ENCODE data around the gene EPB41L4B.

EPB41L4B gene

DNA sequence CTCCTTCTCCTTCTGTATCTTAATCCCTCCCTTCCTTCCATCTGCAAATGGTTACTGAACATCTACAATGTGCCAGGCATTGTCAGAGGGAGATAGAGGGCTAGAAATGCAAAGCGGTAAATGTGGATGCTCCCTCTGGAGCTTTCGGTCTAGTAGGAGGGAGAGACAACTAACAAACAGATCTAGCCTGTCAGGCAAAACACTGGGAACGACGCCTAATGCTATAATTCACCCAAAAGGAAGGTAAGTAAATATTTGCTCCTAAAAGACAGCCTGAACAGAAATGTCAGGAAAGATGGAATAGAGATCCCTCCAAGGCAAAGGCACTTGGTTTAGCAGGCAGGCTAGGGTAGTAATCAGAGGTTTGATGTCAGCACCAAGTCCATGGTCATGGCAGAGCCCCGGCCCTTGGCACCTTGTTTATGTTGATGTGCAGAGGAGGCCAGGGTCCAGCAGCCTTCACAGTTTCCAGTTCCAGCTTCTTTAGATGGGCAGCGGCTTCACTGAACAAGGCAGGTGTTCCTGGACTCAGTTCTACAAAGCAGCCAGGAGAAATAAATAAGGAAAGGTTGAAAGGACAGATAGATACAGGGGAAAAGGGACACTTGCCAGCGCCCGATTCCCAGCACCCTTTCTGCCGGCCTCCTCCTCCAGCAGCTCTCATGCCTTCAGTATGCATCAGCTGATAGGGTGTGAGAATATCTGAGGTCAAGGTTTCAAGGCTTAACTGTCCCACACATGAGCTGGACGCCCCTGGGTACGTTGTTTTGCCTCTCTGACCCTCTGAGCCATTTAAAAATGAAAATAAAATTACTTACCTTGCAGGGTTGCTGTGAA lies 107.4 kb downstream of the EPB41L4B start:
- Histone ChIP-seq H3K36me3 (ENCODE audit: insufficient read depth, low read length) (no peaks in the 10 kb centered on the region), H3K4me3 (ENCODE audit: low read length) (no peak overlapping the region), H3K9ac (ENCODE audit: low read depth, low read length) (no peak overlapping the region), H3K9me3 (replicated peaks; ENCODE audit: low read length) (no peaks in the 10 kb centered on the region), H3K4me1 (ENCODE audit: control insufficient read depth, insufficient read depth, low read length) (no peaks in the 10 kb centered on the region), H3K27me3 (ENCODE audit: control insufficient read depth, insufficient read depth, low read length) (peaks cover 46% of the 10 kb centered on the region), H3K4me2 (ENCODE audit: low read length) (no peak overlapping the region)

GRCh38 chr9:109212768-109213167 lies 108.1 kb downstream of the EPB41L4B start:
- Histone ChIP-seq H3K9ac (ENCODE audit: low read depth, low read length) (no peak overlapping the region), H3K4me2 (ENCODE audit: low read length) (no peak overlapping the region), H3K4me3 (ENCODE audit: low read length) (no peak overlapping the region), H3K36me3 (ENCODE audit: insufficient read depth, low read length) (no peaks in the 10 kb centered on the region), H3K9me3 (replicated peaks; ENCODE audit: low read length) (no peaks in the 10 kb centered on the region), H3K27me3 (ENCODE audit: control insufficient read depth, insufficient read depth, low read length) (peaks cover 49% of the 10 kb centered on the region), H3K4me1 (ENCODE audit: control insufficient read depth, insufficient read depth, low read length) (no peaks in the 10 kb centered on the region)

DNA sequence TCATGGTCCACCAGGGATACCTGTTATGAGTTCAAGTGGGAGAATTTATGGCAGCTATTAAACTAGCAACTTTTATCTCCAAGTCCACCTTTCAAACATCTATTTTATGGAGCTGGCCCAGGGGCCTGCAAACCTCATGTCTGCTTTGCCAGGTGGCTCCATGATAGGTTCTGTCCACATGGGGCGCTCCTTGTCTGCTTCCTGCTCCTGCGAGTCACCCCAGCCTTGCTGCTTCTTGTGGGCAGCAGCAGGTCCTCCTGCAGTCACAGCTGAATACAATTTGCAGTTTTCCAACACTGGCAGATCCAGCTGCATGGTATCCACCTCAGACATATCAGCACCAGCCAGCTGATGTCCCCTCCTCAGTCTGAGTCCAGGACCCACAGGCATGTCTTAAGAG lies 114.2 kb downstream of the EPB41L4B start:
- no peaks in the 10 kb centered on the region for H3K4me1 ChIP-seq (ENCODE audit: control insufficient read depth, insufficient read depth, low read length)
- H3K36me3 ChIP-seq (ENCODE audit: insufficient read depth, low read length), result no peaks in the 10 kb centered on the region
- no peak overlapping the region for H3K4me2 ChIP-seq (ENCODE audit: low read length)
- H3K9me3 ChIP-seq (replicated peaks; ENCODE audit: low read length), result no peaks in the 10 kb centered on the region
- H3K4me3 ChIP-seq (ENCODE audit: low read length), result no peak overlapping the region
- peaks cover 39% of the 10 kb centered on the region for H3K27me3 ChIP-seq (ENCODE audit: control insufficient read depth, insufficient read depth, low read length)
- no peak overlapping the region for H3K9ac ChIP-seq (ENCODE audit: low read depth, low read length)

GRCh38 chr9:109205526-109205925 lies 115.3 kb downstream of the EPB41L4B start:
- peaks cover 40% of the 10 kb centered on the region for H3K27me3 ChIP-seq (ENCODE audit: control insufficient read depth, insufficient read depth, low read length)
- no peak overlapping the region for H3K9ac ChIP-seq (ENCODE audit: low read depth, low read length)
- no peak overlapping the region for H3K4me3 ChIP-seq (ENCODE audit: low read length)
- no peaks in the 10 kb centered on the region for H3K9me3 ChIP-seq (replicated peaks; ENCODE audit: low read length)
- no peak overlapping the region for H3K4me2 ChIP-seq (ENCODE audit: low read length)
- H3K36me3 ChIP-seq (ENCODE audit: insufficient read depth, low read length), result no peaks in the 10 kb centered on the region
- H3K4me1 ChIP-seq (ENCODE audit: control insufficient read depth, insufficient read depth, low read length), result no peaks in the 10 kb centered on the region

DNA sequence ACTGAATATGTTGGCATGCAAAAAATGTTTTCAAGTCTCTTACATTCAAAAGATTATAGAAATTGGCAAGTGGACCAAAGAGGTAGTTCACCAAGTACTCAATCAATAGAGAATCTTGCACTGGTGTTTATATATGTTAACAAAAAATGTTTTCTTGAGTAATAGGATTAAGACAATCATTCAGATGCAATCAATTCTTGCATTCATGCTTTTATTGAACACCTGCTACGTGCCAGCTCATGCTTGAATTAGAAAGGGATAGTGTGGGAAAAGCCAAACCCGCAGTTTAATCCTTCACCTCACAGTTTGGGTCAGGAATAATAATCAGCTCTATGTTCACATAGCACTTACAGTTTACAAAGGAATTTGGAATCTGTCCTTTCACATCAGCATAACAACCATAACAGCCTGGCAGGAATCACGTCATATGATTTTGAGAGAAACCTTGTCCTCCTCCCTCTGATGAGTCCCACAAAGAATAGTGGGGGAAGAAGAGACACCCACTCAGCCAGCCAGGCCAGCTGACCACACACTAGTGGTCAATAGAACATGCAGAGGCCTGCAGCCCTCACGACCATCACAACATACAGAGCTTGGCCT lies 117.0 kb downstream of the EPB41L4B start:
- H3K4me1 ChIP-seq (ENCODE audit: control insufficient read depth, insufficient read depth, low read length), result no peaks in the 10 kb centered on the region
- no peak overlapping the region for H3K4me2 ChIP-seq (ENCODE audit: low read length)
- H3K9me3 ChIP-seq (replicated peaks; ENCODE audit: low read length), result no peaks in the 10 kb centered on the region
- H3K4me3 ChIP-seq (ENCODE audit: low read length), result no peak overlapping the region
- H3K36me3 ChIP-seq (ENCODE audit: insufficient read depth, low read length), result no peaks in the 10 kb centered on the region
- H3K9ac ChIP-seq (ENCODE audit: low read depth, low read length), result no peak overlapping the region
- peaks cover 36% of the 10 kb centered on the region for H3K27me3 ChIP-seq (ENCODE audit: control insufficient read depth, insufficient read depth, low read length)

- no peak overlapping the region for H3K9ac ChIP-seq (ENCODE audit: low read depth, low read length)
- H3K36me3 ChIP-seq (ENCODE audit: insufficient read depth, low read length), result no peaks in the 10 kb centered on the region
- no peak overlapping the region for H3K4me3 ChIP-seq (ENCODE audit: low read length)
- no peaks in the 10 kb centered on the region for H3K4me1 ChIP-seq (ENCODE audit: control insufficient read depth, insufficient read depth, low read length)
- H3K9me3 ChIP-seq (replicated peaks; ENCODE audit: low read length), result no peaks in the 10 kb centered on the region
- no peak overlapping the region for H3K4me2 ChIP-seq (ENCODE audit: low read length)
- peaks cover 23% of the 10 kb centered on the region for H3K27me3 ChIP-seq (ENCODE audit: control insufficient read depth, insufficient read depth, low read length)
These were observed 121.2 kb downstream of the EPB41L4B start for GRCh38 chr9:109199676-109200075.

DNA sequence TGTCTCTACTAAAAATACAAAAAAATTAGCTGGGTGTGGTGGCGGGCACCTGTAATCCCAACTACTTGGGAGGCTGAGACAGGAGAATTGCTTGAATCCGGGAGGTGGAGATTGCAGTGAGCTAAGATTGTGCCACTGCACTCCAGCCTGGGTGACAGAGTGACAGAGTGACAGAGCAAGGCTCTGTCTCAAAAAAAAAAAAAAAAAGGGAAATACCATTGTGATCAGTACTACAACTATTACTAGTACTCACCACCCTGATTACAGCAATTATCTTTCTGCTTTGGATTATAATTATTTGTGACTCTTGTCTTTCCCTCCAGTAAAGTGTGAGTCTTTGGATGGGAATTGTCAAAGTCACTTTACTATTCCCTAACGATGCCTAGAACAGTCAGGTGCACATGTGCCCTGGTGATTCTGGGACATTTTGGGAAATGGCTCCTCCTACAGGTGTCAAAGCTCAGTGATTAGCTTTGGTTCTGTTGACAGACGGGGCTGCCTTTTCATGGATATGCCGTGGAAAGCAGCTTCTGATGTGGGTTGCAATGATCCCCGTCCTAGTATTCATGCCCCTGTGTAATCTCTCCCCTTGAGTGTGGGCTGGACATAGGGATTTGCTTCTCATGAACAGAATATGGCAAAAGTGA lies 122.0 kb downstream of the EPB41L4B start:
- no peak overlapping the region for H3K9ac ChIP-seq (ENCODE audit: low read depth, low read length)
- H3K36me3 ChIP-seq (ENCODE audit: insufficient read depth, low read length), result no peaks in the 10 kb centered on the region
- no peak overlapping the region for H3K4me2 ChIP-seq (ENCODE audit: low read length)
- H3K4me3 ChIP-seq (ENCODE audit: low read length), result no peak overlapping the region
- H3K27me3 ChIP-seq (ENCODE audit: control insufficient read depth, insufficient read depth, low read length), result peaks cover 18% of the 10 kb centered on the region
- no peaks in the 10 kb centered on the region for H3K9me3 ChIP-seq (replicated peaks; ENCODE audit: low read length)
- no peaks in the 10 kb centered on the region for H3K4me1 ChIP-seq (ENCODE audit: control insufficient read depth, insufficient read depth, low read length)

GRCh38 chr9:109193974-109194556 lies 126.8 kb downstream of the EPB41L4B start:
- H3K9me3 ChIP-seq (replicated peaks; ENCODE audit: low read length), result no peaks in the 10 kb centered on the region
- no peak overlapping the region for H3K9ac ChIP-seq (ENCODE audit: low read depth, low read length)
- no peak overlapping the region for H3K4me3 ChIP-seq (ENCODE audit: low read length)
- H3K4me2 ChIP-seq (ENCODE audit: low read length), result no peak overlapping the region
- no peaks in the 10 kb centered on the region for H3K4me1 ChIP-seq (ENCODE audit: control insufficient read depth, insufficient read depth, low read length)
- H3K27me3 ChIP-seq (ENCODE audit: control insufficient read depth, insufficient read depth, low read length), result peaks cover 21% of the 10 kb centered on the region
- no peaks in the 10 kb centered on the region for H3K36me3 ChIP-seq (ENCODE audit: insufficient read depth, low read length)

- no peak overlapping the region for H3K4me2 ChIP-seq (ENCODE audit: low read length)
These were observed 128.0 kb downstream of the EPB41L4B start for GRCh38 chr9:109192732-109193361.

GRCh38 chr9:109191746-109192145 lies 129.1 kb downstream of the EPB41L4B start:
- no peak overlapping the region for H3K4me3 ChIP-seq (ENCODE audit: low read length)
- H3K9me3 ChIP-seq (replicated peaks; ENCODE audit: low read length), result no peaks in the 10 kb centered on the region
- H3K4me2 ChIP-seq (ENCODE audit: low read length), result no peak overlapping the region
- H3K27me3 ChIP-seq (ENCODE audit: control insufficient read depth, insufficient read depth, low read length), result peaks cover 17% of the 10 kb centered on the region
- H3K36me3 ChIP-seq (ENCODE audit: insufficient read depth, low read length), result no peaks in the 10 kb centered on the region
- H3K4me1 ChIP-seq (ENCODE audit: control insufficient read depth, insufficient read depth, low read length), result no peaks in the 10 kb centered on the region
- no peak overlapping the region for H3K9ac ChIP-seq (ENCODE audit: low read depth, low read length)

More at GRCh38 chr9:109192732-109193361, 128.0 kb downstream of the EPB41L4B start:
- no peak overlapping the region for H3K9ac ChIP-seq (ENCODE audit: low read depth, low read length)
- H3K4me3 ChIP-seq (ENCODE audit: low read length), result no peak overlapping the region
- no peaks in the 10 kb centered on the region for H3K36me3 ChIP-seq (ENCODE audit: insufficient read depth, low read length)
- H3K27me3 ChIP-seq (ENCODE audit: control insufficient read depth, insufficient read depth, low read length), result peaks cover 17% of the 10 kb centered on the region
- H3K9me3 ChIP-seq (replicated peaks; ENCODE audit: low read length), result no peaks in the 10 kb centered on the region
- no peaks in the 10 kb centered on the region for H3K4me1 ChIP-seq (ENCODE audit: control insufficient read depth, insufficient read depth, low read length)

DNA sequence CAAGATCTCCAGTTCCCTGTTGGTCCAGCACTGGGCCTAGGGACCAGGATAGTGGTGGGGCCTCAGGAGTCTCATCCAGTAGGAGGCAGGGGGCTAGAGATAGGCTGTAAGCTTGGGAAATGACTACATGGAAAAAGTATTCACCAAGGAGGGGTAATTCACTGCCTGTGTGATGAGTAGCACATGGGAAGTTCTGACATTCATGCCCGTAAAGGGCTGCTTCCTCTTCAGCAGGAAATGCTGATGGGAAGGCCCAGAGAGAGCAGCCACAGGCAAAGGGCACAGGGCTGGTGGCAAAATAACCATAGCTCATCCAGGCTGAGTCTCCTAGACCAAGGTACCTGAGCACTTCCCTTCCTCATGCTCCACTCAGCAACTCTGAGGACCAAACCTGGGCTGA lies 130.7 kb downstream of the EPB41L4B start:
- Histone ChIP-seq H3K27me3 (ENCODE audit: control insufficient read depth, insufficient read depth, low read length) (peaks cover 23% of the 10 kb centered on the region), H3K9me3 (replicated peaks; ENCODE audit: low read length) (no peaks in the 10 kb centered on the region), H3K4me1 (ENCODE audit: control insufficient read depth, insufficient read depth, low read length) (no peaks in the 10 kb centered on the region), H3K9ac (ENCODE audit: low read depth, low read length) (no peak overlapping the region), H3K36me3 (ENCODE audit: insufficient read depth, low read length) (no peaks in the 10 kb centered on the region), H3K4me3 (ENCODE audit: low read length) (no peak overlapping the region), H3K4me2 (ENCODE audit: low read length) (no peak overlapping the region)

Measured in skeletal muscle satellite cell (primary cell).